HL-60 (cell line): ENCODE results near the gene USP13.

ENCODE experiments used
- CTCF ChIP-seq: IDR thresholded peaks from one replicate; pipeline ENCODE4 v1.5.1; 2011; ENCODE audit warnings: low read length, control low read depth, inconsistent platforms; ENCODE audit not compliant: insufficient read depth
- POLR2AphosphoS5 ChIP-seq: IDR thresholded peaks from 2 replicates; pipeline ENCODE4 v1.6.1; 2012; ENCODE audit warnings: low read depth

GRCh38 chr3:179658606-179659005 lies 5.8 kb downstream of the USP13 start:
- TF ChIP-seq CTCF: no peak
- no peak for TF ChIP-seq POLR2AphosphoS5
